HG02588 (cell line): ENCODE results near the gene SATB2.

Experiments used
- ATAC-seq: cut with Tn5 transposase; IDR thresholded peaks from one replicate; pipeline ENCODE4 v1.9.1; 2021; ENCODE audit warnings: mild to moderate bottlenecking, moderate library complexity; ENCODE audit not compliant: unreplicated experiment

The SATB2 gene

GRCh38 chr2:199409759-199410529 lies 47.8 kb downstream of the SATB2 start:
- no peak for ATAC-seq

- no peak for ATAC-seq
Observed at GRCh38 chr2:199407421-199407820, 50.3 kb downstream of the SATB2 start.

DNA sequence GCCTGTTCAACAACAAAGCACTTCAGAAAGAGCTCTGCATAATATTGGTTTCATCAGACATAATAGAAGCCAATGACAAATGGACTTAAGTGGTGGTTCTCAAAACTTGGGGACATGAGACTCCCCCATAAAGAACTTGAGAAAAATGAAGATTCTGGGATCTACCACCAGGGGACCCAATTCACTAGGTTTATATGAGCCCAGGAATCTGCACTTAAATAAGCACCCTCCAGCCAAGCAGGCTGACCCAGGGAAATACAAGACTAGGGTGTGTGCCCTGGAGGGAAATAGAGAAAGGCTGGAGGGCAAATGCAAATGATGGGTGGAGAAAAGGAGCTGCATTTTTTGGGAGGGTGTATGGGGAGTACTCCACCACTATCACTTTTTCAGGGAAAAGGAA lies 52.5 kb downstream of the SATB2 start:
- ATAC-seq: no peak

GRCh38 chr2:199404841-199405240 lies 52.9 kb downstream of the SATB2 start:
- ATAC-seq: no peak

DNA sequence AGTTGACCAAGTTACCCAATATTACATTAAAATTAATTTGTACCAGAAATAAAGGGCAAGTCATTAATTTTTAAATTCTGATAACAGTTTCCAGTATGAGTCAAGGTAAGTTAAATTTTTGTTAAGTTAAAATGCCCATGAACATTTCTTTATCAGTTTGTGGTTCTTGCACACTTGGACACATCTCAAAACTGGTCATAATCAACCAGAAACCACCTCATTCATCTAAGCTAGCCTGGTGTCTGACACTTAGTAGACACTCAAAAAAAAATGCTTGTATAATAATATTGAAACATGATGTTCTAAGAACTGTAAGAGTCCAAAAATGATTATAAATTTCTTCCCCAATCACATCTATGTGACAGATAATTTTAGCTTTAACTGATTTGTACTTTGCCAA lies 62.4 kb downstream of the SATB2 start:
- ATAC-seq: no peak

GRCh38 chr2:199392363-199392762 lies 65.4 kb downstream of the SATB2 start:
- no peak for ATAC-seq

DNA sequence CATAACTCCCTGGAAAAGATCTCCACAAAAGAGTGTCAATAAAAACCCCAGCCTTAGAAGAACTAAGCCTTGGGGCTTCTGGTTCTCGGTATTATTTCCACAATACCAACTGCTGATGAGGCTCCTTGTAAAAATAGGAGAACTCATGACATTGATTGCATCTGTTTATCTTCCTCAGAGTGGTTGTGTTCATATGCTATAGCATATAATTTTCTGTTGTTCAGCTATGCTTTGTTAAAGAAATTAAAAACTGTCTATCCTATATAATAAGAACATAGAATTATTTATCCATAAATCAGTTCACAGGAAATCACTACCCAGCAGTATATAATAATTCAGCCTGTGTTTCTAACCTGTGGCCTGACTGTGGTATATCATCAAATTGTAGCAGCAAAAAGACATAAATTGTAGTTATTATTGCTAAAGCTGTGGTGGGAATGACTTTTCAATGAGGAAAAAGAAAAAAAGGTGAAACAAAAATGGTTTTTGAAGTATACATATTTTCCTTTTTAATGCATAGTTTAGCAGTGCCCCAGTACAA lies 68.9 kb downstream of the SATB2 start:
- no peak for ATAC-seq

- no peak for ATAC-seq
Observed at GRCh38 chr2:199384043-199384442, 73.7 kb downstream of the SATB2 start.

GRCh38 chr2:199383021-199383420 lies 74.7 kb downstream of the SATB2 start:
- no peak for ATAC-seq

- no peak for ATAC-seq
Observed at GRCh38 chr2:199382091-199382490, 75.6 kb downstream of the SATB2 start.

DNA sequence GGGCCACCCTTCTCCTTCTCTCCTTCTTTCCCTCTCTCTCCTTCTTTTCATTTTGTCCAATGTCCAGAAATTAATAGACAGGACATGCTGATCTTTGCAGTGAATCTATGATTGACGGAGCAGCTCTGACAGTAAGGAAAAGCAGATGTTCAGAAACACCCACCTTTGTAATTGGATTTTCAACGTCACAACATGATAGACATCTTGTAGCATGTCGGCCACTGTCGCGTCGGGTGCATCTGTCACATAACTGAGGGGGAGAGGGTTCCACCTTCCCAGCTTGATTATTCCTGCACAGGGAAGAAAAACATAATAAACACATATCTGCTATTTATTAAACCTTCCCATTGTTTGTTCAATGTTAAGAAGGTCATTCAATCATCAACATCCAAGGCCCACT lies 76.2 kb downstream of the SATB2 start:
- no peak for ATAC-seq

GRCh38 chr2:199378948-199379650 lies 78.6 kb downstream of the SATB2 start:
- no peak for ATAC-seq

DNA sequence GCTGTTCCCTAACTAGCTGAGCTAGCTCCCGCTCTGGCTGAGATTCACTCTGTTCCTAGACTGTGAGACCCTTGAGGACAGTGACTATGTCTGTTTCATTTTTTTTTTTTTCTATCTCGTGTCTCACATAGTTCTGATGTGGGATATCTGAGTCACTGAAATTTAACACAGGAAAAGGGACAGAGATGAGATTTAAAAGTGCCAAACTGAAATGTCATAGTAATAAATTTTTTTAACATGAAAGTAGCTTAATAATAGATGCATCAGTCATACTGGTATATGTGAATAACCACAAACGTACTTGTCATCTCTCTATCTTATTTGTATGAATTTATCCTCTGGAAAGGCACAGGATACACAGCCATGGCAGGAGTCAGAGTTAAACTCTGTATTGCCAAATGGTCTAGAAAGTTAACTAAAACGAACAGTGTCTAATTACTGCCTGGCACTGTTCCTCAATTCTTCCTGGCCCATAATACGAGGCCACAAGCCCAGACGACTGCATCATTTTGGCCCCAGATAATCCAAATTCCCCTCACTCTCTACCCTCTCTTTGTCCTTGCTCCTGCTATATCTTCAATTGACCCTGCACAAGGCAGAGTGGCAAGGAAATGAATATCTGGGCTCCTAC lies 87.5 kb downstream of the SATB2 start:
- ATAC-seq: no peak

DNA sequence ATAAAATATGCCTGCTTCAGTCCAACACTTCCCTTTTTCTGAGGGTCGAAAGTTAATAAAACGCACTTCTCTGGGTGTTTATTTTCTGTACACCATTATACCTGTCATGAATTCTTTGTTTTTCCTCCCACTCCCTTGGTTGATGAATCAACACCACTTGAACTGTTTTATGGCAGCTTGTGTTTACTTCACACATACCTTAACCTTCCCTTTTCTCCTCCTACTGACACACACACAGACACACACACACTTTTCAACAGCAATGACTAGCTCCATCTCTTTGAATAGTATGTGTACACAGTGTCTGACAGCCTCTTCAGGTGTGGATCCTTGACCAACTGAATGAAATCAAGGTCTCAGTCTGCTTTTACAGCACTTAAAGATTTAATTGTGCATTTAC lies 91.3 kb downstream of the SATB2 start:
- no peak for ATAC-seq

DNA sequence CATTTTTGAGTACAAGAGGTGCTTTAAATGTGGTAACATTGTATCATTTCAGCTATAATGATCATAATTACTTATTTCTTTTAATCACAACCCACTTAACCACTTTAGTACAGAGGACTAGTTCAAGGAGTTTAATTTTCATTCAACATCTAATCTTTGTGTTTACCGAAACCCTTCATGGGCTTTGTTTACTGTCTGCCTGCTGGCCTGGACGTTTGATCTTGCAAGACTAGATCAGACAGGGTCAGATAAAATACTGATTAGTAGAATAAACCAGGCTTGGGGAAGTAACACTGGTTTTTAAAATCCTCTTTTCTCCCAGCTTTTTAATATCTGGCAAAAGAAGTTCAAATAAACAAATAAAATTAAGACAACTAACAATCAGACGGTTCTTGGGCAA lies 93.6 kb downstream of the SATB2 start:
- no peak for ATAC-seq

- no peak for ATAC-seq
Observed at GRCh38 chr2:199356412-199356811, 101.3 kb downstream of the SATB2 start.

GRCh38 chr2:199348871-199349270 lies 108.9 kb downstream of the SATB2 start:
- no peak for ATAC-seq

DNA sequence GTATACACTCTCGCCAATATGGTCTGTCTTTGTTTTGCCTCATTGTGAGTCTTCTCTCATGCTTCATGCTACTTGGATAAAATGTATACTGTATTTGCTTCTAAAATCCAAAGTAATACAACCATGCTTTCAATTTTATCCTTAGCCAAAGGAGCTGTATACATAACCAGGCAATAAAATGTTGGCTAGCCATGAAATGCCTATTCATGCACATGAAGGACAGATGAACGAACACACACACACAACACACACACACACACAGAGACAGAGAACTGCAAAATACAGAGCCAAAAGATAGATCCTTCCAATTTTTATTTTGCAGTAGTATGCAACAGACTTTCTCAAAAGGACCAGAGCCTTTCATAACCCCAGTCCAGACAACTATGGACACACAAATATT lies 113.7 kb downstream of the SATB2 start:
- ATAC-seq: no peak

DNA sequence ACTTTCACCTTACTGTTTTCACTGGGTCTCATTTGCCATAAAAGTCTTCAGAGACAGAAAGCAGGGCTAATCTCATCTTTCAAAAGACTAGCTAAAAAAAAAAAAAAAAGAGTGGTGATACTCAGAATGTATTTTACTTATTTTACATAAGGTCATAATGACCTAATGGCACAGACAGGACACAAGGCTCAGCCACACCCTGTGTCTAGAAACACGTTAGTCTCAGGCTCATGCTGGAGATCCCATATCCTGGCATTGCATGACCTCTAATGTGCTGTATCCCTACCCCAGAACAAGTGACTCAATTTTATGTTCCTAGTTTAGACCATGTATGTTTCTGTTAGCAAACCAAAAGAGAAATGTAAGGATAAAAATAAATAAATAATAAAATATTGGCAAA lies 115.4 kb downstream of the SATB2 start:
- no peak for ATAC-seq

DNA sequence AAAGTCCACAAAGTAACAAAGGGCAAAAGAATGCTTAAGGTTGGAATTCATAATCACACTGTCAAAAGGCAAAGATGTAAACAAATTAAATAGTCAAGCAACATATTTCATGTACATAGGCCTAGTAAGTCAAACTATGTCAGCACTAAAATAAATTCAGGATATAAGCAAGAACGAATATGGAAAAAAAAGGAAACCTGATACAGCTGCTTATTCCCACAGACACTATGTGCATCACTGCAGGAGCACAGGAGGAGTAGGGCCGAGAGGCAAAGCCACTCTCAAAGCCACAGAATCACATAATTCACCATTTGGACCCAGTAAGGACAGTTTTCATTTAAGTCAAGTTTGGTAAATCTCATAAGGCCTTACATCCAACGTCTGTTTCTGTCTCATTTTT lies 116.6 kb downstream of the SATB2 start:
- ATAC-seq: no peak

DNA sequence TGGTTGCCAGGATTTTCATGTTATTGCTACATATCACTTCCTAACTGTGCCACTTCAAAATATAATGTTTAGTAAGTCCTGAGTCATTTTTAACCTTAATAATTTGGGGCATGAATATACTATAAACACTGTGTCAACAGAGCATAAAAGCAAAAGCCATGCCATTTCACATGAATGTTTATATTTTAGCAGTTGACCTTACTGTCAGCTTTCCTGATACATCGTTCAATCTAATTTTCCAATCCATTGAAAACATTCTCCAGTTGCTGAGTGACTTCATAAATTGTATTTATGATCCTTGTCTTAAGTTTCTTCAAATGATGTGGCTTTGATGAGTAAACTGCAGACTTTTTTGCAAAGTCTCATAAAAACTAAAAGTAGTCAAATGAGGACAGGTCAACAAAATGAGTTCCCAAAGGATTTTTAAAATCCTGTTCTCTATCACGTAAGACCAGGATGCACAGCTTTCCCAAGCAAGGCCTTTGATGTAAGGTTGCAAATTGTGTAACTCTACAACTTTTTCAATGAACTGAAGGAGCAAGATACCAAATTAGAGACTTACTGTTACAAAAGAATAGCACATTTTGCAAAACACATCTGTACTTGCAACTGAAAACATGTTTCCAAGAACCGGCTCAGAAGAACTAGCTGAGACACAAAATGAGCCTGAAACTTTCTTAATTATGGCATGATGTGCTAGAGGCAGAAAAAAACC lies 117.7 kb downstream of the SATB2 start:
- ATAC-seq: no peak
